Astrocyte (in vitro differentiated cells and primary cell): Measurements from ENCODE around the gene FAM13A. TPM values are rescaled to one million over a fixed set of nuclear protein-coding genes. Genes with fewer than 3 reads are reported as not detected.

Source experiments
- DNase-seq: peaks from one replicate; pipeline ENCODE4 v3.0.0-alpha.2; 2010; ENCODE audit warnings: low read depth
- FAIRE-seq: peaks from 2 replicates; lab custom pipeline; 2011; peaks lifted over from hg19 to GRCh38; lab: Jason Lieb, UNC
- H2AFZ ChIP-seq: 2 replicates; pipeline ENCODE4 v1.6.0; 2012; ENCODE audit warnings: low read depth, low read length, inconsistent platforms
- H3K27ac ChIP-seq: 2 replicates; pipeline ENCODE4 v1.5.1; 2011; ENCODE audit warnings: low read depth, low read length, inconsistent platforms
- H3K27me3 ChIP-seq: 2 replicates; pipeline ENCODE4 v1.6.0; 2011; ENCODE audit warnings: low read length, inconsistent platforms; ENCODE audit not compliant: insufficient read depth
- H3K36me3 ChIP-seq: 2 replicates; pipeline ENCODE4 v1.5.1; 2011; ENCODE audit warnings: low read length, inconsistent platforms; ENCODE audit not compliant: insufficient read depth
- H3K4me1 ChIP-seq: 2 replicates; pipeline ENCODE4 v1.5.1; 2011; ENCODE audit warnings: low read length, inconsistent platforms; ENCODE audit not compliant: insufficient read depth
- H3K4me2 ChIP-seq: 2 replicates; pipeline ENCODE4 v1.6.0; 2012; ENCODE audit warnings: low read length, inconsistent platforms
- H3K4me3 ChIP-seq: 2 replicates; pipeline ENCODE4 v1.5.1; 2011; ENCODE audit warnings: low read depth, mild to moderate bottlenecking, low read length, inconsistent platforms; ENCODE audit not compliant: insufficient read depth
- H3K79me2 ChIP-seq: 2 replicates; pipeline ENCODE4 v1.6.0; 2012; ENCODE audit warnings: mild to moderate bottlenecking, low read length, inconsistent platforms; ENCODE audit not compliant: insufficient read depth
- H3K9ac ChIP-seq: 2 replicates; pipeline ENCODE4 v1.6.0; 2012; ENCODE audit warnings: mild to moderate bottlenecking, low read length, inconsistent platforms
- H3K9me3 ChIP-seq: 2 replicates; pipeline ENCODE4 v1.5.1; 2012; ENCODE audit warnings: low read depth, mild to moderate bottlenecking, low read length, inconsistent platforms; ENCODE audit not compliant: insufficient read depth
- H4K20me1 ChIP-seq: 2 replicates; pipeline ENCODE4 v1.6.0; 2012; ENCODE audit warnings: low read length, inconsistent platforms; ENCODE audit not compliant: insufficient read depth
- H3K27ac Mint-ChIP-seq: one replicate; pipeline ENCODE4 v1.8.0; 2021; ENCODE audit warnings: mild to moderate bottlenecking, mixed read lengths; ENCODE audit not compliant: unreplicated experiment
- H3K27me3 Mint-ChIP-seq: one replicate; pipeline ENCODE4 v1.8.0; 2021; ENCODE audit warnings: low read depth, mixed read lengths; ENCODE audit not compliant: unreplicated experiment
- H3K36me3 Mint-ChIP-seq: one replicate; pipeline ENCODE4 v1.8.0; 2021; ENCODE audit warnings: low read depth, mixed read lengths; ENCODE audit not compliant: unreplicated experiment
- H3K4me1 Mint-ChIP-seq: one replicate; pipeline ENCODE4 v1.8.0; 2021; ENCODE audit warnings: low read depth, mixed read lengths; ENCODE audit not compliant: unreplicated experiment
- H3K4me3 Mint-ChIP-seq: one replicate; pipeline ENCODE4 v1.8.0; 2021; ENCODE audit warnings: mild to moderate bottlenecking, moderate library complexity, mixed read lengths; ENCODE audit not compliant: unreplicated experiment
- H3K9me3 Mint-ChIP-seq: one replicate; pipeline ENCODE4 v1.8.0; 2021; ENCODE audit warnings: mild to moderate bottlenecking, mixed read lengths; ENCODE audit not compliant: unreplicated experiment
- EZH2 ChIP-seq: IDR thresholded peaks from 2 replicates; pipeline ENCODE4 v1.6.1; 2012; ENCODE audit warnings: mild to moderate bottlenecking, low read length, inconsistent platforms; ENCODE audit not compliant: insufficient read depth
- total RNA-seq: library from RNA; stranded (reverse); gene quantifications from 2 replicates; pipeline ENCODE4 v1.2.1, GENCODE V29; 2021
- TF ChIP-seq, protein P1 (sequence below): IDR thresholded peaks from 2 replicates; pipeline ENCODE4 v1.5.1; 2011; ENCODE audit warnings: low read depth, mild to moderate bottlenecking, inconsistent platforms, low read length, moderate library complexity; ENCODE audit not compliant: insufficient read depth

Gene FAM13A
- total RNA-seq, 1 donor from 2014 or later, result 12.0 TPM

DNA sequence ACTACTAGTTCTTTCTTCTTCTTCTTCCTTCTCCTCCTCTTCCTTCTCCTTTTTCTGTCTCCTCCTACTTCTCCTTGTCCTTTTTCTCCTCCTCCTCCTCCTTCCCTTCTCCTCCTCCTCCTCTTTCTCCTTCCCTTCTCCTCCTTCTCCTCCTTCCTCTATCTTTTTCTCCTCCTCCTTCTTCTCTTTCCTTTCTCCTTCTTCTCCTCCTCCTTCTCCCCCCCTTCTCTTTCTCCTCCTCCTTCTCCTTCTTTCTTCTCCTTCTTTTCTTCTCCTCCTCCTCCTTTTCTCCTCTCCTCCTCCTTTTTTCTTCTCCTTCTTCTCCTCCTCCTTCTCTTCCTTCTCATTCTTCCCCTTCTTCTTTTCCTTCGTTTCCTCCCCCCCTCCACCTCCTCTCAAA, 337.6 kb downstream of the FAM13A start:
- Mint-ChIP-seq H3K27ac (no peak overlapping the region), H3K4me1 (no peaks in the 10 kb centered on the region), H3K27me3 (no peaks in the 10 kb centered on the region), H3K36me3 (peaks cover 22% of the 10 kb centered on the region), H3K9me3 (peaks cover 17% of the 10 kb centered on the region), H3K4me3 (no peak overlapping the region)
- TF ChIP-seq, protein P1, sequence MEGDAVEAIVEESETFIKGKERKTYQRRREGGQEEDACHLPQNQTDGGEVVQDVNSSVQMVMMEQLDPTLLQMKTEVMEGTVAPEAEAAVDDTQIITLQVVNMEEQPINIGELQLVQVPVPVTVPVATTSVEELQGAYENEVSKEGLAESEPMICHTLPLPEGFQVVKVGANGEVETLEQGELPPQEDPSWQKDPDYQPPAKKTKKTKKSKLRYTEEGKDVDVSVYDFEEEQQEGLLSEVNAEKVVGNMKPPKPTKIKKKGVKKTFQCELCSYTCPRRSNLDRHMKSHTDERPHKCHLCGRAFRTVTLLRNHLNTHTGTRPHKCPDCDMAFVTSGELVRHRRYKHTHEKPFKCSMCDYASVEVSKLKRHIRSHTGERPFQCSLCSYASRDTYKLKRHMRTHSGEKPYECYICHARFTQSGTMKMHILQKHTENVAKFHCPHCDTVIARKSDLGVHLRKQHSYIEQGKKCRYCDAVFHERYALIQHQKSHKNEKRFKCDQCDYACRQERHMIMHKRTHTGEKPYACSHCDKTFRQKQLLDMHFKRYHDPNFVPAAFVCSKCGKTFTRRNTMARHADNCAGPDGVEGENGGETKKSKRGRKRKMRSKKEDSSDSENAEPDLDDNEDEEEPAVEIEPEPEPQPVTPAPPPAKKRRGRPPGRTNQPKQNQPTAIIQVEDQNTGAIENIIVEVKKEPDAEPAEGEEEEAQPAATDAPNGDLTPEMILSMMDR, result no peak
- TF ChIP-seq EZH2, result no peak
- no peaks in the 10 kb centered on the region for H3K9me3 ChIP-seq
- no peak overlapping the region for H3K9ac ChIP-seq
- H2AFZ ChIP-seq, result no peak overlapping the region
- H3K4me3 ChIP-seq, result no peak overlapping the region
- H3K36me3 ChIP-seq, result no peaks in the 10 kb centered on the region
- no peaks in the 10 kb centered on the region for H3K27me3 ChIP-seq
- H3K79me2 ChIP-seq, result no peaks in the 10 kb centered on the region
- no peak overlapping the region for H3K27ac ChIP-seq
- FAIRE-seq, result no peak
- H3K4me1 ChIP-seq, result no peaks in the 10 kb centered on the region
- no peak overlapping the region for H3K4me2 ChIP-seq
- H4K20me1 ChIP-seq, result no peaks in the 10 kb centered on the region
- DNase-seq, result no peak

DNA sequence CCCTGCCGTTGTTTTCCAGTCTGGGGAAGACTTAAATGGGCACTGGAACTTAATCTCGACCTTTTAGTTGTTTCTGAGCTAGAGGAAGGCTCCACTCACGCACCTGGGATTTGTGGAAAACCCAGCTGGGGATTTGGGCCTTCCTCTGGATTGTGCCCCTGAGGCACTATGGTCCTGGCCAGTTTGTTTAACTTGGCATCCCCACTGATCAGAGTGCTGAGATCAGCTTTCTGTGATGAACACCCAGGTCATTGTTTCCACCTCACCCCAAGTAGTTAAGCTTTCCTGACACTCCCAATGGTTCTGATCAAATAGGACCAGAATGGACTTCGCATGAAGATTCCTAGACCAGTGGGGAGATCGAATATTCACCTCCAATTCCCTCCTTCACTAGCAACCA, 338.9 kb downstream of the FAM13A start:
- Histone ChIP-seq H3K4me1 (no peaks in the 10 kb centered on the region), H3K9me3 (no peaks in the 10 kb centered on the region), H3K36me3 (no peaks in the 10 kb centered on the region), H3K9ac (no peak overlapping the region), H3K4me3 (no peak overlapping the region), H2AFZ (no peak overlapping the region), H3K4me2 (no peak overlapping the region), H3K79me2 (no peaks in the 10 kb centered on the region), H4K20me1 (no peaks in the 10 kb centered on the region), H3K27ac (no peak overlapping the region), H3K27me3 (no peaks in the 10 kb centered on the region)
- Mint-ChIP-seq H3K9me3 (peaks cover 17% of the 10 kb centered on the region), H3K27me3 (no peaks in the 10 kb centered on the region), H3K27ac (no peak overlapping the region), H3K4me1 (no peaks in the 10 kb centered on the region), H3K36me3 (peaks cover 22% of the 10 kb centered on the region), H3K4me3 (no peak overlapping the region)
- DNase-seq (no peak), FAIRE-seq (no peak)
- TF ChIP-seq, protein P1, result no peak
- no peak for TF ChIP-seq EZH2

DNA sequence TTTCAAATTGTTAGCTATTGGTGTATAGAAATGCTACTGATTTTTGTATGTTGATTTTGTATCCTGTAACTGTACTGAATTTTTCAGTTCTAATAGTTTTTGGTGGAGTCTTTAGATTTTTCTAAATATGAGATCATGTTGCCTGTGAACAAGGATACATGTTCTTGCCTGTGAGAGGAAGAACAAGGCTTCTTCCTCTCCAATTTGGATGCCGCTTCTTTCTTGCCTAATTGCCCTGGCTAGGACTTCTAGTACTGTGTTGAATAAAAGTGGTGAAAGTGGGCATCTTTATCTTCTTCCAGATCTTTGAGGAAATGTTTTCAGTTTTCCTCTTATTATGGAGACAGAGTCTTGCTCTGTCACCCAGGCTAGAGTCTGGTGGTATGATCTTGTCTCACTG, 343.2 kb downstream of the FAM13A start:
- no peaks in the 10 kb centered on the region for H3K27me3 Mint-ChIP-seq
- DNase-seq (no peak), FAIRE-seq (no peak)
- H4K20me1 ChIP-seq, result no peaks in the 10 kb centered on the region
- no peak overlapping the region for H3K27ac Mint-ChIP-seq
- H3K4me3 ChIP-seq, result no peak overlapping the region
- H3K36me3 Mint-ChIP-seq, result peaks cover 24% of the 10 kb centered on the region
- TF ChIP-seq, protein P1, result no peak
- no peak for TF ChIP-seq EZH2
- no peaks in the 10 kb centered on the region for H3K36me3 ChIP-seq
- no peaks in the 10 kb centered on the region for H3K4me1 Mint-ChIP-seq
- no peak overlapping the region for H2AFZ ChIP-seq
- H3K9ac ChIP-seq, result no peak overlapping the region
- H3K79me2 ChIP-seq, result no peaks in the 10 kb centered on the region
- H3K4me1 ChIP-seq, result no peaks in the 10 kb centered on the region
- H3K9me3 ChIP-seq, result no peaks in the 10 kb centered on the region
- H3K9me3 Mint-ChIP-seq, result peaks cover 14% of the 10 kb centered on the region
- H3K27me3 ChIP-seq, result no peaks in the 10 kb centered on the region
- no peak overlapping the region for H3K27ac ChIP-seq
- no peak overlapping the region for H3K4me3 Mint-ChIP-seq
- H3K4me2 ChIP-seq, result no peak overlapping the region
